ENCODE results near the gene KIAA2012.

- TF ChIP-seq, protein P1, sequence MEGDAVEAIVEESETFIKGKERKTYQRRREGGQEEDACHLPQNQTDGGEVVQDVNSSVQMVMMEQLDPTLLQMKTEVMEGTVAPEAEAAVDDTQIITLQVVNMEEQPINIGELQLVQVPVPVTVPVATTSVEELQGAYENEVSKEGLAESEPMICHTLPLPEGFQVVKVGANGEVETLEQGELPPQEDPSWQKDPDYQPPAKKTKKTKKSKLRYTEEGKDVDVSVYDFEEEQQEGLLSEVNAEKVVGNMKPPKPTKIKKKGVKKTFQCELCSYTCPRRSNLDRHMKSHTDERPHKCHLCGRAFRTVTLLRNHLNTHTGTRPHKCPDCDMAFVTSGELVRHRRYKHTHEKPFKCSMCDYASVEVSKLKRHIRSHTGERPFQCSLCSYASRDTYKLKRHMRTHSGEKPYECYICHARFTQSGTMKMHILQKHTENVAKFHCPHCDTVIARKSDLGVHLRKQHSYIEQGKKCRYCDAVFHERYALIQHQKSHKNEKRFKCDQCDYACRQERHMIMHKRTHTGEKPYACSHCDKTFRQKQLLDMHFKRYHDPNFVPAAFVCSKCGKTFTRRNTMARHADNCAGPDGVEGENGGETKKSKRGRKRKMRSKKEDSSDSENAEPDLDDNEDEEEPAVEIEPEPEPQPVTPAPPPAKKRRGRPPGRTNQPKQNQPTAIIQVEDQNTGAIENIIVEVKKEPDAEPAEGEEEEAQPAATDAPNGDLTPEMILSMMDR (IDR thresholded peaks at IDR 0.05; ENCODE audit: low read depth, low read length, missing input control), result no peak
- TF ChIP-seq YY1 (IDR thresholded peaks at IDR 0.05) (no peak), RAD21 (IDR thresholded peaks at IDR 0.05) (no peak), SP1 (IDR thresholded peaks at IDR 0.05) (no peak), EGR1 (IDR thresholded peaks at IDR 0.05; ENCODE audit: low read depth in 2 of 2) (no peak), TAF1 (conservative IDR thresholded peaks at IDR 0.05) (no peak), FOXA1 (IDR thresholded peaks at IDR 0.05) (no peak), REST (IDR thresholded peaks at IDR 0.05) (no peak), JUND (IDR thresholded peaks at IDR 0.05) (no peak), ZBTB33 (IDR thresholded peaks at IDR 0.05) (no peak)
These were observed 1.3 kb downstream of the KIAA2012 start for GRCh38 chr2:202074324-202074723.
